GM10847 (cell line): ENCODE measurements around the gene LAMA3.

Experiments used
- POLR2A ChIP-seq: IDR thresholded peaks from 2 replicates; pipeline ENCODE4 v1.6.1; 2011; ENCODE audit not compliant: insufficient read length; ENCODE audit errors: extremely low read depth

The LAMA3 gene

GRCh38 chr18:23910032-23910431 lies 220.8 kb downstream of the LAMA3 start:
- no peak for TF ChIP-seq POLR2A

DNA sequence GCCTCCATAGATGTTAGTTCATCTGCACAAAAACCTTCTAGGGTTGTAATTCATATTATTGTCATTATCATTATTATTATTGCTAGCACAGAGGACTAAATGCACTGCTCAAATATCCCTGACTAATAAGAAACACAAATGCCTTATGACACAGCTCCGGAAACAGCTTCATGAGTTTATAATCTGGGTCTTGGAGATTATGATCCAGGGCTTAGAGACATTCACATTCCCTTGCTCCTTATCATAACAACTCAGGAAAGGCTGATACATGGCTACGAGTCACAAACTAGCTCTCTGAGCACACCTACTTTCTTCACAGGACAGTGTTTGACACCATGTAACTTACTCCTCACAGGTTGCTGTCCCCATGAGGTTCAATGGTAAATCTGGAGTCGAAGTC lies 223.1 kb downstream of the LAMA3 start:
- TF ChIP-seq POLR2A: no peak

- TF ChIP-seq POLR2A: no peak
Observed at GRCh38 chr18:23916338-23916737, 227.1 kb downstream of the LAMA3 start.

DNA sequence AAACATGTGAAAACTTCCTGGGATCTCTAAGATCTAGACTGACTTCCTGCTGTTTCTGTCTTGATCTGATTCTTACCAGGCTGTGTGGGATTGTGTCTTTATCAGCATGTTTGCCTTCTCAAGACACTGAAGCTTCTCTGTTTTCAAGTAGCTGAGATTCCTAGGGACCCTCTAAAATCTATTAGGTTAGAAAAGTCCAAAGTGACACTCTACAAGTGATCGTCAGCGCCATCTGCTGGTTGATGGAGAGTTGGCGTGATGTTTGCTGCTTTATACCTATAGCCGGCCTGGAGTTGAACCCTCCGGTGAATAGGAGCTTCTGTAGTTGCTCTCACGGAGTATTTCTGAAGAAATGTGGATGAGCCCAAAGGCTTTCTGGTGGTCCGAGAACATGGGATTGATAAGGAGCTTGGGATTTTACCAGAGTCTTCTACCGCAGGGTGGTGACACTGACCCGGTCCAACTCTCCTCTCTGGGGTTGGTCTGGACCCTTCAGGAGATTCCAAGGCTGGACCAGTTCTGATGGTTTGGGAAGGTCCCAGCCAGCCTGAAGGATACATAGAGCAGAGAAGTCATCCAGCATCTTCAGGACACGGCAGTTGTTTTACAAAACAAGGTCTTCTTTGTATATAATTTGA lies 229.3 kb downstream of the LAMA3 start:
- no peak for TF ChIP-seq POLR2A

GRCh38 chr18:23920054-23920453 lies 230.8 kb downstream of the LAMA3 start:
- TF ChIP-seq POLR2A: no peak

- no peak for TF ChIP-seq POLR2A
Observed at GRCh38 chr18:23921716-23922285, 232.5 kb downstream of the LAMA3 start.

DNA sequence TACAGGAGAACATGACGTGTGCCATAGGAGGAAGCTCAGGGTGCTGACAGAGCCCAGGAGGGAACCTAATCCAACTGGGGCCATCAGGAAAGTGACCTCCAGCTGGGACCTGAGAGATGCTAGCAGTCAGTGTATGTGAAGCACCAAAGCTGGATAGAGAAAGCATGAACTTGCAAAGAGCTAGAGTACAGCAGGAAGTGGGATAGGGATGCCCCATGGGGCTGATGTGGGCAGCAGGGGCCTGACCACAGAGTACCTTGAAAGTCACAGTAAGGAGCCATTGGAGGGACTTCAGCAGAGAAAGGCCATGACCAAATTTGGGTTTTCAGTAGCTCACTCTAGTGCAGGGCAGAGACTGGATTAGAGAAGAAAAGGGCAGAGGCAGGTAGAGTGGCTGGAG lies 233.7 kb downstream of the LAMA3 start:
- TF ChIP-seq POLR2A: no peak

GRCh38 chr18:23924813-23925212 lies 235.6 kb downstream of the LAMA3 start:
- TF ChIP-seq POLR2A: no peak

DNA sequence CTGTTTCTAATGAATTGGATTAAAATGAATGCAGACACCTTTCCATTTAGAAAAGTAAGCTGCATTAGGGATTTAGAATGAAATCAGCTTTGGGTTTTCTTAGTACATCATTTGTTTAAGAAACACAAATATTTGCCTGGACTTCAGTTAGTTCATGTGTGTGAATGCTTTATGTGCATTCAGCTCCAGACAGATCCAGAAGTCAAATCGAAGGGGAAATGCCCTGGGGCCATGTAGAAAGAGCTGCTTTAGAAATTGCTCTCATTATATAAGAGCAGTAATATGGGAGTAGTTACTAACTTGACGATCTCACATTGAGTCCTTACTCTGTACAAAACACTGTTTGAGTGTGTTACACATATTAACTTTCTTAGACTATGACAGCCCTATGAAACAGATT lies 237.3 kb downstream of the LAMA3 start:
- no peak for TF ChIP-seq POLR2A

DNA sequence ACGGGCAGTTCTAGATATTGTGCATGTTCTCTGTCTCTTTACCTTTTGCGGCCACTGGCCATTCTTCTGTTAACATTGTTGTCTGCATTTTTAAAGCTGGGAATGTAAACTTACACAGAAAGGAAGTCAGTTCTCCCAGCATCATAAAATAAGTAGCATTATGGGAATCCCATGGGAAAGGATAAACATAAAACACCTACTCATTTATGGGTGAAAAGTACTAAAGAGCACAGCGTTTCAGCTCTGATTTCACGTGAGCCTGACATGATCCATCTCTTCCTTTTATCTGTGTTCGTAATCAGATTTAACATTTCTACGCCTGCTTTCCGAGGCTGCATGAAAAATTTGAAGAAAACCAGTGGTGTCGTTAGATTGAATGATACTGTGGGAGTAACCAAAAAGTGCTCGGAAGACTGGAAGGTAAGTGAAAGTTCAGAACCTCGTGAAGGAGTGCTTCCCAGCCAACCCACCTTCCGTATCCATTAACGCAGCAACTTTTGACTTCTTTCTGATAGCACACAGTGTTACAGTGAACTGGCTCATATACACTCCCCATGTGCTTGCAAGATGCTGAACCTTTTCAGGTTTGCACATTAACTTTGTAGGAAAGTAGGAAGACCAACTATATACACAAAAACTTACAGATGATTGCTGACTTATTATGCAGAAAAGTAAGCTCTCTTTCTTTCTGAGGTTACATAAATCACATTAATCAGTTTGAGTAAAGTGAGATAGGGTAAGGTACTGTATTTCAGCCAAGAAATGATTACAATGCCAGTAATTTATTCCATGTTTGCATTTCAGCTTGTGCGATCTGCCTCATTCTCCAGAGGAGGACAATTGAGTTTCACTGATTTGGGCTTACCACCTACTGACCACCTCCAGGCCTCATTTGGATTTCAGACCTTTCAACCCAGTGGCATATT lies 238.8 kb downstream of the LAMA3 start:
- no peak for TF ChIP-seq POLR2A

DNA sequence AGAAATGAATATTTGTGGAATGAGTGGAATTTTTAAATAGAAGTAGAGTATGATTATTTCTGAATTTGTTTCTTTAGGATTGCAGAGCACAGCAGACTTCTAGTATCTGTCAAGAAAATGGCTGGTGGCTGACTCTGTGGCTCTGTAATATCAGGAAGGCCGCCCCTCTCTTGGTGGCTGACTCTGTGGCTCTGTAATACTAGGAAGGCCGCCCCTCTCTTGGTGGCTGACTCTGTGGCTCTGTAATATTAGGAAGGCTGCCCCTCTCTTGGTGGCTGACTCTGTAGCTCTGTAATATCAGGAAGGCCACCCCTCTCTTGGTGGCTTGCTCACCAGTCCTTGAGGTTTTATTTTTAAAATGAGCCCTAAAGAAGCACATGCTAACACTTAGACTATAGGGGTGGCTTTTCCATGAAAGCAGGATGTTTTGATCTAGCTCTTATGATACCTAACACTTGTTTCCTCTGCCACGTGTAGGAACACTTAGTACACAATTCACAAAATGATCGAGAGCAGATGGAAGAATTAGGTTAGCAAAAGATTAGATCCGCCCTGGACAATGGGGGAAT lies 240.2 kb downstream of the LAMA3 start:
- TF ChIP-seq POLR2A: no peak

DNA sequence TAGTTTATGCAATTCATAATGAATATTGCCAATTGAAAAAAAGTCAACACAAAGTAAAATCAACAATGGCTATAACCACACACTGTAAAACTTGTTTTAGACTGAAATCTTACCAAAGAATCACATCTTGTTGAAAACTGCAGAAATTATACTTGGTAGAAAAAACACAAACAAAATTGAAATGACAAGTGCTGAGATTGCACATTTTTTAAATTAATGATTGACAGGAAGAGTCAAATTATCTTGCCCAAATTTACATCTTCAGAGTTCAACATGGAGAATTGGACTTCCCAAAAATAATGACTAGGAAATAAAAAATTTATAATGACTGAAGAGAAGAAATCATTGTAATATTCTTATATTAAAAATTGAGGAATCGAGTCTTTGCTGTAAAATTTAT lies 240.7 kb downstream of the LAMA3 start:
- no peak for TF ChIP-seq POLR2A

DNA sequence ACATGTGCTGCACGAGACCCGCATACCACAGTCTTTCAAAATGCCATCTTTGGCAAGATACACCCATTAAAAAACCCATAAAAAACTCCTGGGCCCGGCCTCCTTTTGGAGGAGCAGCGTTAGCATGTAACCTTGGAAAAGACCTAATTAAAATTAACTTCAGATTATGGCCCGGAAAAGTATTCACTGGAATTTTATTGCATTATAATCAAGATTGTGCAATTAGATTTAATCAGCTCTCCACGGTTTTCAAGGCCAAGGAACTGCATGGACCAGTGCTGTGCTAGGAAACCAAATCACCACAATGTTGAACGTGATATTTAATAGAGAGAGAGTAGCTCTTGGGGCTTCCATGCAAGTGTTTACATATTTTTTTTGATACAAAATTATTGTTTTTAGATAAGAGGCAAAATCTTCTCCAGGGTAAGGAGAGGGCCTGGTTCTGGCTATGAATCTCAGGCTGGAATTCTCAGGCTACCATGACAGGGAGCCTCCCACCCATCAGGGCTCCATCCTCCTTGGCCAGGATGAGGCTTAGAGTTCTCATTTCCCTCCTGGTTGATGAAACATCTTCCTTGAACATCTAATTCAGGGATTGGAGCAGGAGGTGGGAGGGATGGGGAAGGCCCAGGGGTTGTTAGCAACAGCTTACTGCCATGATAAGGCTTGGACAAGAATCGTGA lies 243.3 kb downstream of the LAMA3 start:
- no peak for TF ChIP-seq POLR2A

DNA sequence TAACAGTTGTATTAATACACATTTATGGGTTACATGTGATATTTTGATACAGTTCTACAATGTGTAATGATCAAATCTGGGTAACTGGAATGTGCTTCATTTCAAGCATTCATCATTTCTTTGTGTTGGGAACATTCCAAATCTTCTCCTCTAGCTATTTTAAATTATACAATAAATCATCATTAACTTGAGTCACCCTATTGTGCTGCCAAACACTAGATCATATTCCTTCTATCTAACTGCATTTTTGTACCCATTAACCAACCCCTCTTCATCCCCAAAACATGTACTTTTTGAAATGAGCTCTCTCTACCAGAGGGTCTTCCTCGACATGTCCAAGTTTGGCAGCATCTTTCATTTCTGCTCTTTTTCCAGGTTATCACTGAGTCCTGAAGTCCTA lies 244.2 kb downstream of the LAMA3 start:
- no peak for TF ChIP-seq POLR2A

DNA sequence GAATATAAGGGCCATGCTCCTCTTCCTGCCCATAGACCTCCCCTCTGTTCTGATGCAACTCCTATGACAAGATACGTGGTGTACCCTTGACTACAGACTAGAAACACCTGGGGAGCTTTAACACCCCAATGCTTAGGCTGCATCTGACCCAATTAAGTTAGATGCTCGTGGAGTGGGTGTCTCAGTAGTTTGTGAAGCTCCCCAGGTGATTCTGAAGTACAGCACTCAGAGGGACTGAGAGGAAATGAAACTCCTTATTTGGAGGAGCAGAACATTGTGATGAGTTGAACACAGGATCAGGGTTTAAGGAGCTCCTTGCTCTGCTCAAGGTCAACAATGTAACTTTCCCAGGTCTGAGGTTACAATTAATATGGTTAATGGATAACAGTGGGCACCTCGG lies 245.0 kb downstream of the LAMA3 start:
- no peak for TF ChIP-seq POLR2A
